HG03196 (cell line): Measurements from ENCODE around the gene ASTN2.
"Not testable (repeated sequence)": the region's sequence is repeated elsewhere in the genome, so short reads cannot be mapped to it uniquely, and the experiment has no call there.

Experiments used
- ATAC-seq: cut with Tn5 transposase; IDR thresholded peaks from one replicate; pipeline ENCODE4 v1.9.1; 2021; ENCODE audit not compliant: unreplicated experiment

The ASTN2 gene

GRCh38 chr9:116718111-116718510 is 696.7 kb downstream of the ASTN2 start:
- no peak for ATAC-seq

- ATAC-seq: no peak
Measured at GRCh38 chr9:116717150-116717549, 697.7 kb downstream of the ASTN2 start.

GRCh38 chr9:116716438-116716837 is 698.4 kb downstream of the ASTN2 start:
- no peak for ATAC-seq

- no peak for ATAC-seq
Measured at GRCh38 chr9:116715751-116716150, 699.1 kb downstream of the ASTN2 start.

GRCh38 chr9:116713271-116713670 is 701.6 kb downstream of the ASTN2 start:
- ATAC-seq: no peak

DNA sequence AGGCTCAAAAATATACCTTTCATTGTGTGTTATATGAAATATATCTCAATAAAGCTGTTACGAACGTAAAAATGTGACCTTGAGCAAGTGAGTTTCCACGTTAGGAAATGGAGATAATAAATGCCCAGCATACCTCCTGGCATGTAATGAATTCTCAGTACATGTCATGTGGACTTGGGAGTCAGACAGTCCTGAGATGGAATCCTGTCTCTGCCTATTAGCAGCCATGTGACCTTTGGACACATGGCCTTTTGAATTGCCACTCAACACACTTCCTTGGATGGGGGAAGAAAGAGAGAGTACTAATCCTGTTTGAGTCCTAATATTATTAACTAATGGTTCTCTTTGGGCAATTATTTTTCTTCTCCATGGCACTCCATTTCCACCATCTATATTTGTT is 702.1 kb downstream of the ASTN2 start:
- no peak for ATAC-seq

DNA sequence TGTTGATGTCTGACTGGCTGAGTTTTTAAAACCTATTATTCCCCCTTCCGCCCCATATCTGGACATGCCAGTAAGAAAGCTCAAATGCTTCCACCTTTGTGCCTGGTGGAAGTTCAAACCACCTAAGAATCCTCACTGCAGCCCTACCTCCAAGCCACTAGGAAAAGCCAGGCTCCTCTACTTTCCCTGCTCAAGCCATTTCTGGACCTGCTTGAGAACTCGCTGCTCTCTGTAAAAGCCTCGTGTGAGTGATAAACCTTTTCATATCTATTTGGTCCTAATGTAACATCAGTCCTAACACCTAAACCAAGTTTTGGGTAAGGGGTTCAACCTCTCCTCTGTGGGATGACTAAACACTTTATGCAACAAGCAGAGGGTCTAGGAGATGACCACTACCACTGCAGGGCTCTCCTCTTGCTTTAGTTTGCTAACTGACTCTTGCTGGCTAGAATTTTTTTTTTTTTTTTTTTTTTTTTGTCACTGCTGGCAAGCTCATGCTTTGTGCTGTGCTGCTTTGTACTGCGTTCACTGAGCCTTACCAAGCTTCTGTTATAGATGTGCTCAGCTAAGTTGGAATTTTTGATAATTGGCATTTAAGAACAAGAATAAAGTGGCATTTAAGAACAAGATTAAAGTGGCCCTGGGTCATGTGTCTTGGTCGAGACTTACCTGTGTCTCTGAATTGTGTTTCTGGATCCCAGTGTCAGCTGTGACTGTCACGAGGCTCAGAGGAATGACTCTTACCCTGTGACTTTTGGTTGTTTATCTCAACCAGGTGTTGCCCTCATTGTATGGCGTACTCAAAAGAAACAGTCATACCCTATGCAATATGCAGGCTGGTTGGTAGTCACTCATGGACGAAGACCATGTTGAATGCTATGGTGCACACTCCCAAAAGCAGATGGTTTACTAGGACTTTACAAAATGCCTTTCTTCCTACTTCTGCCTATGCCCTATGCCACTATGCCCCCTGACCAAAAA is 708.3 kb downstream of the ASTN2 start:
- ATAC-seq: no peak

- ATAC-seq: no peak
Measured at GRCh38 chr9:116705531-116705930, 709.3 kb downstream of the ASTN2 start.

- ATAC-seq: no peak
Measured at GRCh38 chr9:116704470-116704869, 710.4 kb downstream of the ASTN2 start.

GRCh38 chr9:116703634-116704033 is 711.2 kb downstream of the ASTN2 start:
- ATAC-seq: no peak

- ATAC-seq: no peak
Measured at GRCh38 chr9:116701940-116702642, 712.8 kb downstream of the ASTN2 start.

DNA sequence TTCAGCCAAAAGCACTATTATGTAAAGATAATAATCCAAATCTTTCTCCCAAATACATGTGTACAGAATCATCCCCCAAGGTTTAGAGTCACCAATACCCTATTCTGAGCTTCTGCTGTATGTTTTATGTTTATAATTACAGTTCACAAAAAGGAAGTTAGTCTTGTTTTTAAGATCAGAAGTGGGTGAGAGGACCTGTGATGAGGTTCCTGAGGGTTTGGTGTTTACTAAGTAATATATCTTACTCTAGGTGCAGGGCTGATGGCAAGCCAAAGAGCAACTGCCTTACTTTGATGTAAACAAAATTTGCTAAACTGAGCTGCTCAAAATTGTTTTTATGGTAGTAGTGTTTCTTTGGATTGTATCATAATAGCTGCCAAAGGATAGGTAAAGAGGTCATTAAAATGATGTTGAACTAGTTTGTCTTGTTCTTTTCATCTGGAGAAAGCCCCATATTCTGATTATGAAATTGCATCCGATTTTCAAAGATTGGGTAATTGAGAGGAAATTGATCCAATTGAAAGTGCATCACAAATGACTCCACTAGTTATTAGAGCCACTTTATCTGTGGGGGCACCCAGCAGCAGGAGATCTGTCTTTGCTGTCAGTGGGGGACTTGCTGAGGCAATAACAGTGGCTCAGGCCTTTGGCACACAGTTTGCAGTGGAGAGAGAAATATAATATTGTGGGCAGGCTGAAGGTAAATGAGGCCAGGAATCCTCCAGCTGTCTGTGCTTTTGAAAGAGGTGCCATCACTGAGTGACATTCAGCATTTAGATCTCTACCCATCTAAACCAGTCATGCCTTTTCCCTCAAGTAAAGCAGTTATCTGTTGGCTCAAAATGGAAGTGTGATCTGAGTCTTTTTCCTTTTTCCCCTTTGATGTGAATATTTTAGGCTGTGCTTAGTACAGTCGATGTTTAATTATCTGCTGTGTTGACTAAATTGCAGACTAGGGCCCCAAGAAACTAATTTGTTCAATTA is 713.7 kb downstream of the ASTN2 start:
- ATAC-seq: no peak

- ATAC-seq: no peak
Measured at GRCh38 chr9:116700279-116700678, 714.6 kb downstream of the ASTN2 start.

DNA sequence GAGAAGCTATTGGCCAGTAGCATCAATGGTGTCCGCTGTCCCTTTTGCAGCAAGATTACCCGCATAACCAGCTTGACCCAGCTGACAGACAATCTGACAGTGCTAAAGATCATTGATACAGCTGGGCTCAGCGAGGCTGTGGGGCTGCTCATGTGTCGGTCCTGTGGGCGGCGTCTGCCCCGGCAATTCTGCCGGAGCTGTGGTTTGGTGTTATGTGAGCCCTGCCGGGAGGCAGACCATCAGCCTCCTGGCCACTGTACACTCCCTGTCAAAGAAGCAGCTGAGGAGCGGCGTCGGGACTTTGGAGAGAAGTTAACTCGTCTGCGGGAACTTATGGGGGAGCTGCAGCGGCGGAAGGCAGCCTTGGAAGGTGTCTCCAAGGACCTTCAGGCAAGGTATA is 717.0 kb downstream of the ASTN2 start:
- no peak for ATAC-seq

DNA sequence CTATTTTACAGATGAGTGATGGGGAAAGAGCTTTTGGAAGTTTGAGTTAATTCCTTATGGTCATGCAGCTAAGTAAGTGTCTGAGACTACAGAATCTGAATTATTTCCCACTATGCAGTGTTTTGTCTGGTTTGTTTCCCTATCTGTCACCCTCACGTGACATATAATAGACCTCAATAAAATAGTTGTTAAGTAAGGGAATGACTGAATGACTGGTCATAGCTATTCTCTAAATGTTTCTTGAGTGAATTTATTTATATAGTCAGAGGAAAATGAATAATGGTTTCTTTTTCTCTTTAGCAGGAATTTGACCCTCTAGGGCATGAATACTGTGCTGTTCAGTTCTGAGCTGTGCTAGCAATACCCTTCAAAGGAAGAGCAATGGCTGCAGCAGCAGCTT is 717.5 kb downstream of the ASTN2 start:
- ATAC-seq: no peak

GRCh38 chr9:116695438-116695837 is 719.4 kb downstream of the ASTN2 start:
- no peak for ATAC-seq

DNA sequence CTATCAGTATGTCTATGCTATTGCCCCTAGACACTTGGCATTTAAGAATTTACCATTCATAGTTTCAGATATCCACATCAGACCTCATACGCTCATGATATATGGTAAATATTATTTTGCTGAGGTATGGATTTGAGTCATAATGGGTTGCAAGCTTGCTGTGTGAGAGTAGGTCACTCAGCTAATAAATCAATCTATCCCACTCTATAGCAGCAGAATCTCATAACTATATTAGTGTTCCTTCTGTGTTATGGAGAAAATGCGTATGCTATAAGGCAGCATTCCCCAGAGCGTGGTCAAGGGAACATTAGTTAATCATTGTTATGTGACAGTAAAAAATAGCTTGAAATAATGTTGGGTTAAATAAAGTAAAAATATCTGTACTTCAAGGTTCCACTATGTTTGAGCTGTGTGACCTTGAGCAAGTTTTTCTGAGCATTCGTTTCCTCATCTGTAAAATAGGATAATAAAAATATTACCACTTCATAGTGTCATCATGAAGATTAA is 720.0 kb downstream of the ASTN2 start:
- ATAC-seq: no peak

GRCh38 chr9:116693233-116693731 is 721.6 kb downstream of the ASTN2 start:
- no peak for ATAC-seq

- no peak for ATAC-seq
Measured at GRCh38 chr9:116692616-116693015, 722.2 kb downstream of the ASTN2 start.

DNA sequence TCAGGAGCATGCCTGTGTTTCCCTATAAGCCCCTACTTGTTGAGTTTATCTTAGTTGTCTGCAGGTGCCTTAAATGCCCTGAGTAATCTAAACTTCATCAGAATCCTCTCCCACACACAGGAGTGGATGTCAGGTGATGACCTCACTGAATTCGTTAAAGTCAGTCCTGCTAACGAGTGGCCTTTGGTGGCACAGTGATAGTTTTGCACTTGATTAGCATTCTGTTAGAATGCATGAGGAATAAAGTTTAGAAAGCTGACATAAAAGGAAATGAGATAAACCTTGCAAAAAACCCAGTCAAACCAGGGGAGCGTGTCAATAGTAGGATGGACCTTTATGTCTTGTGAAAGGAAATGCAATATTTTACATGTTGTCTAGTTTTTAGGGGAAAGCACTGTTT is 723.2 kb downstream of the ASTN2 start:
- no peak for ATAC-seq

GRCh38 chr9:116690805-116691204 is 724.1 kb downstream of the ASTN2 start:
- not testable (repeated sequence) for ATAC-seq
